Neural cell (in vitro differentiated cells): Measurements from ENCODE around the gene POU2F3. TPM values are rescaled to one million over a fixed set of nuclear protein-coding genes. Genes with fewer than 3 reads are reported as not detected.

Experiments used
- H2AFZ ChIP-seq: fragments of 200-600, 300-800 bp; sonication (generic), shearing (Covaris generic); 2 replicates; pipeline ENCODE4 v1.6.0; 2014; ENCODE audit warnings: low read depth, mild to moderate bottlenecking, antibody characterized with exemption, low read length, moderate library complexity
- H3F3A ChIP-seq: fragments of 200-600 bp; shearing (Covaris generic); 2 replicates; pipeline ENCODE4 v1.6.1; 2016; ENCODE audit warnings: mild to moderate bottlenecking, moderate library complexity, mixed read lengths, antibody characterized with exemption, low read length; ENCODE audit not compliant: insufficient read depth, poor library complexity, severe bottlenecking
- H3K27ac ChIP-seq: fragments of 200-600, 300-800 bp; sonication (generic), shearing (Covaris generic); 2 replicates; pipeline ENCODE4 v1.5.1; 2014; ENCODE audit warnings: mild to moderate bottlenecking, low read length, moderate library complexity
- H3K27me3 ChIP-seq: fragments of 300-800, 200-600 bp; sonication (generic), shearing (Covaris generic); 2 replicates; pipeline ENCODE4 v1.6.0; 2014; ENCODE audit warnings: mild to moderate bottlenecking, low read depth, low read length, moderate library complexity; ENCODE audit not compliant: insufficient read depth
- H3K36me3 ChIP-seq: fragments of 300-800, 200-600 bp; sonication (generic), shearing (Covaris generic); 2 replicates; pipeline ENCODE4 v1.5.1; 2014; ENCODE audit warnings: mild to moderate bottlenecking, antibody characterized with exemption, low read length, moderate library complexity; ENCODE audit not compliant: insufficient read depth
- H3K4me2 ChIP-seq: fragments of 300-800, 200-600 bp; sonication (generic), shearing (Covaris generic); 2 replicates; pipeline ENCODE4 v1.6.0; 2014; ENCODE audit warnings: mild to moderate bottlenecking, low read length
- H3K4me3 ChIP-seq: fragments of 300-800, 200-600 bp; sonication (generic), shearing (Covaris generic); 2 replicates; pipeline ENCODE4 v1.5.1; 2014; ENCODE audit warnings: mild to moderate bottlenecking, low read length, moderate library complexity
- H3K79me2 ChIP-seq: fragments of 200-600 bp; shearing (Covaris generic); replicated peaks from 2 replicates; pipeline ENCODE4 v1.6.0; 2014; ENCODE audit warnings: mild to moderate bottlenecking, low read length, moderate library complexity; ENCODE audit not compliant: insufficient read depth
- H3K9ac ChIP-seq: fragments of 300-800, 200-600 bp; sonication (generic), shearing (Covaris generic); 2 replicates; pipeline ENCODE4 v1.6.1; 2016; ENCODE audit warnings: mild to moderate bottlenecking, low read length, mixed read lengths
- H3K9me2 ChIP-seq: fragments of 200-600 bp; shearing (Covaris generic); 2 replicates; pipeline ENCODE4 v1.6.1; 2016; ENCODE audit warnings: mild to moderate bottlenecking, low read length, mixed read lengths; ENCODE audit not compliant: insufficient read depth
- H3K9me3 ChIP-seq: fragments of 200-600, 300-800 bp; sonication (generic), shearing (Covaris generic); 2 replicates; pipeline ENCODE4 v1.6.1; 2016; ENCODE audit warnings: mild to moderate bottlenecking, mixed run types, low read length, moderate library complexity, mixed read lengths
- H4K20me1 ChIP-seq: fragments of 200-600 bp; shearing (Covaris generic); 2 replicates; pipeline ENCODE4 v1.6.1; 2016; ENCODE audit warnings: mild to moderate bottlenecking, mixed run types; ENCODE audit not compliant: insufficient read depth
- CTCF ChIP-seq: fragments of 450-650 bp; IDR thresholded peaks from 2 replicates; pipeline ENCODE4 v1.5.1; 2014; ENCODE audit warnings: antibody characterized with exemption, mild to moderate bottlenecking, moderate library complexity; ENCODE audit not compliant: poor library complexity, severe bottlenecking
- EP300 ChIP-seq: fragments of 450-650 bp; conservative IDR thresholded peaks from 2 replicates; pipeline ENCODE4 v1.6.1; 2014; ENCODE audit warnings: antibody characterized with exemption, mild to moderate bottlenecking, moderate library complexity; ENCODE audit not compliant: poor library complexity, severe bottlenecking
- EZH2 ChIP-seq: fragments of 200-600, 300-800 bp; shearing (Covaris generic), sonication (generic); IDR thresholded peaks from 2 replicates; pipeline ENCODE4 v1.6.1; 2014; ENCODE audit warnings: antibody characterized with exemption, low read length, borderline replicate concordance, mild to moderate bottlenecking; ENCODE audit not compliant: insufficient read depth, poor library complexity, severe bottlenecking
- MXI1 ChIP-seq: fragments of 450-650 bp; conservative IDR thresholded peaks from 2 replicates; pipeline ENCODE4 v1.6.1; 2014; ENCODE audit warnings: antibody characterized with exemption, mild to moderate bottlenecking; ENCODE audit not compliant: poor library complexity, severe bottlenecking
- POLR2AphosphoS5 ChIP-seq: IDR thresholded peaks from 2 replicates; pipeline ENCODE4 v1.6.1; 2012
- RAD21 ChIP-seq: fragments of 450-650 bp; conservative IDR thresholded peaks from 2 replicates; pipeline ENCODE4 v1.6.1; 2014; ENCODE audit warnings: antibody characterized with exemption, mild to moderate bottlenecking, moderate library complexity
- REST ChIP-seq: IDR thresholded peaks from 2 replicates; pipeline ENCODE4 v1.6.1; 2012; ENCODE audit warnings: borderline replicate concordance
- SMC3 ChIP-seq: fragments of 450-650 bp; conservative IDR thresholded peaks from 2 replicates; pipeline ENCODE4 v1.6.1; 2014; ENCODE audit warnings: antibody characterized with exemption, mild to moderate bottlenecking, moderate library complexity; ENCODE audit not compliant: poor library complexity
- TAF1 ChIP-seq: IDR thresholded peaks from 2 replicates; pipeline ENCODE4 v1.6.1; 2012; ENCODE audit warnings: low read depth
- polyA plus RNA-seq: library from polyadenylated mRNA; depleted of rRNA; stranded (reverse); fragments of >200 nt; gene quantifications from 2 replicates; pipeline ENCODE4 v1.2.3, GENCODE V29; 2014

POU2F3 gene
- polyA plus RNA-seq, 1 donor from 2014 or later = not detected

GRCh38 chr11:120197251-120197891 is 42.6 kb upstream of the POU2F3 start:
- TF ChIP-seq RAD21 = no peak
- no peak for TF ChIP-seq EZH2
- no peak for TF ChIP-seq POLR2AphosphoS5
- TF ChIP-seq TAF1 = no peak
- TF ChIP-seq SMC3 = no peak
- no peak for TF ChIP-seq MXI1
- TF ChIP-seq REST = no peak
- no peak for TF ChIP-seq EP300
- TF ChIP-seq CTCF = no peak
- no peaks in the 10 kb centered on the region for H3K79me2 ChIP-seq
- no peaks in the 10 kb centered on the region for H3K9me2 ChIP-seq
- H3K27ac ChIP-seq = no peak overlapping the region
- no peak overlapping the region for H2AFZ ChIP-seq
- H3K36me3 ChIP-seq = no peaks in the 10 kb centered on the region
- H3F3A ChIP-seq = no peaks in the 10 kb centered on the region
- H3K27me3 ChIP-seq = no peaks in the 10 kb centered on the region
- no peak overlapping the region for H3K9ac ChIP-seq
- H3K4me2 ChIP-seq = no peak overlapping the region
- H3K9me3 ChIP-seq = no peaks in the 10 kb centered on the region
- no peaks in the 10 kb centered on the region for H4K20me1 ChIP-seq
- H3K4me3 ChIP-seq = no peak overlapping the region

- Histone ChIP-seq H3K79me2 (no peaks in the 10 kb centered on the region), H3K9me2 (no peaks in the 10 kb centered on the region), H3K36me3 (no peaks in the 10 kb centered on the region), H3K27ac (no peak overlapping the region), H3F3A (no peaks in the 10 kb centered on the region), H3K27me3 (no peaks in the 10 kb centered on the region), H4K20me1 (no peaks in the 10 kb centered on the region), H2AFZ (no peak overlapping the region), H3K4me3 (no peak overlapping the region), H3K9ac (no peak overlapping the region), H3K9me3 (no peaks in the 10 kb centered on the region), H3K4me2 (no peak overlapping the region)
- no peak for TF ChIP-seq SMC3
Measured at GRCh38 chr11:120197977-120198376, 42.0 kb upstream of the POU2F3 start.
